Measurements from ENCODE around the gene DUSP14.
A peak's percentile ranks its signal among the peaks of the same experiment; 100 is the strongest.

Gene DUSP14

GRCh38 chr17:37475731-37476420 is 13.8 kb upstream of the DUSP14 start:
- no peak overlapping the region for H3K27ac ChIP-seq (replicated peaks)
- H3K27me3 ChIP-seq (ENCODE audit: insufficient read depth, poor library complexity, severe bottlenecking) = no peaks in the 10 kb centered on the region
- TF ChIP-seq SPI1 (IDR thresholded peaks at IDR 0.05; ENCODE audit: borderline replicate concordance, low read depth) (peak; percentile 100), CTCF (IDR thresholded peaks at IDR 0.05; ENCODE audit: insufficient read depth, low read length) (no peak), POLR2AphosphoS5 (IDR thresholded peaks at IDR 0.05; ENCODE audit: low read depth) (no peak), REST (IDR thresholded peaks at IDR 0.05; ENCODE audit: insufficient replicate concordance, low read depth) (no peak), GABPA (IDR thresholded peaks at IDR 0.05; ENCODE audit: low read depth) (no peak)
- no peak overlapping the region for H3K4me3 ChIP-seq (replicated peaks; ENCODE audit: insufficient read depth, low read length)
- no peak for DNase-seq (ENCODE audit: low read depth in 1 of 2, low spot score in 1 of 2)

- Histone ChIP-seq H3K27ac (replicated peaks) (no peak overlapping the region), H3K27me3 (ENCODE audit: insufficient read depth, poor library complexity, severe bottlenecking) (no peaks in the 10 kb centered on the region), H3K4me3 (replicated peaks; ENCODE audit: insufficient read depth, low read length) (no peak overlapping the region)
- TF ChIP-seq POLR2AphosphoS5 (IDR thresholded peaks at IDR 0.05; ENCODE audit: low read depth) = no peak
- no peak for TF ChIP-seq GABPA (IDR thresholded peaks at IDR 0.05; ENCODE audit: low read depth)
- TF ChIP-seq CTCF (IDR thresholded peaks at IDR 0.05; ENCODE audit: insufficient read depth, low read length) = no peak
- TF ChIP-seq SPI1 (IDR thresholded peaks at IDR 0.05; ENCODE audit: borderline replicate concordance, low read depth) = no peak
- TF ChIP-seq REST (IDR thresholded peaks at IDR 0.05; ENCODE audit: insufficient replicate concordance, low read depth) = no peak
- DNase-seq (ENCODE audit: low read depth in 1 of 2, low spot score in 1 of 2) = no peak
Observed at GRCh38 chr17:37476431-37477120, 13.1 kb upstream of the DUSP14 start.

GRCh38 chr17:37478187-37478586 is 11.5 kb upstream of the DUSP14 start:
- Histone ChIP-seq H3K27ac (replicated peaks) (no peak overlapping the region), H3K27me3 (ENCODE audit: insufficient read depth, poor library complexity, severe bottlenecking) (no peaks in the 10 kb centered on the region), H3K4me3 (replicated peaks; ENCODE audit: insufficient read depth, low read length) (no peak overlapping the region)
- TF ChIP-seq REST (IDR thresholded peaks at IDR 0.05; ENCODE audit: insufficient replicate concordance, low read depth) = no peak
- TF ChIP-seq GABPA (IDR thresholded peaks at IDR 0.05; ENCODE audit: low read depth) = no peak
- no peak for DNase-seq (ENCODE audit: low read depth in 1 of 2, low spot score in 1 of 2)
